GM18520 (cell line): ENCODE measurements around the gene TMEM108.

Experiments
- ATAC-seq: cut with Tn5 transposase; IDR thresholded peaks from one replicate; pipeline ENCODE4 v1.9.1; 2021; ENCODE audit not compliant: unreplicated experiment

The TMEM108 gene

GRCh38 chr3:133053532-133053931 lies 15.3 kb downstream of the TMEM108 start:
- ATAC-seq = no peak

- no peak for ATAC-seq
Observed at GRCh38 chr3:133054586-133054985, 16.4 kb downstream of the TMEM108 start.

DNA sequence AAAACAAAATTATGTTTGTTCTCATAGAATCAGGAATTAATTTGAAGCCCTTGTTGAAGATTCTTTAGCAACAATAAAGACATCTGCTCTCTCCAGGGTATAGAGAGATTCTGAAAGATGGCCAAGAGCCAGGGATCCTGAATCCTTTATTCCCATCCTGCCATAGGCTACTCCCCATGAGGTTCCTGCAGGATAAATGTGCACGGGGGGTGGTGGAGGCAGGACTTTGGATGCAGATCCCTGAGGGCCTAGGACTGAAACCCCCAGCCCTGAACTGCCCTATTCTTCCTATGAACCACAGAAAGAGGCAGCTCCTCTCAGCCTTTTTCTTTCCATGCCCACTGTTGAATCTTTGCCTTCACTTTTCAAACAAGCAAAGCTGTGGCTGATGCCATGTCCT lies 17.1 kb downstream of the TMEM108 start:
- ATAC-seq = no peak

GRCh38 chr3:133058243-133058642 lies 20.1 kb downstream of the TMEM108 start:
- ATAC-seq = no peak

DNA sequence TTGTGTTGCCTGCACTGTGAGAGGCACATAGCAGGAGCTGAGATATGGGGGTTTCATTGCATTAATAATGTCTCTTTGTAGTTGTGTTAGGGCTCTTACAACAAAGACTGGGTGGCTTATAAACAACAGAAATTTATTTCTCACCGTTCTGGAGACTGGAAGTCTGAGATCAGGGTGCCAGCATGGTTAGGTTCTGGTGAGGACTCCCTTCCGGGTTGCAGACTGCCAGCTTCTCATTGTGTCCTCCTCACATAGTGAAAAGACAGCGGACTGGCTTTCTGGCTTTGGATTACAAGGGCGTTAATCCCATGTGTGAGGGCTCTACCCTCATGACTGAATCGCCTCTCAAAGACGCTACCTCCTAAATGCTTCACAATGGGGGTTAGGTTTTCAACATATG lies 20.6 kb downstream of the TMEM108 start:
- ATAC-seq = no peak

DNA sequence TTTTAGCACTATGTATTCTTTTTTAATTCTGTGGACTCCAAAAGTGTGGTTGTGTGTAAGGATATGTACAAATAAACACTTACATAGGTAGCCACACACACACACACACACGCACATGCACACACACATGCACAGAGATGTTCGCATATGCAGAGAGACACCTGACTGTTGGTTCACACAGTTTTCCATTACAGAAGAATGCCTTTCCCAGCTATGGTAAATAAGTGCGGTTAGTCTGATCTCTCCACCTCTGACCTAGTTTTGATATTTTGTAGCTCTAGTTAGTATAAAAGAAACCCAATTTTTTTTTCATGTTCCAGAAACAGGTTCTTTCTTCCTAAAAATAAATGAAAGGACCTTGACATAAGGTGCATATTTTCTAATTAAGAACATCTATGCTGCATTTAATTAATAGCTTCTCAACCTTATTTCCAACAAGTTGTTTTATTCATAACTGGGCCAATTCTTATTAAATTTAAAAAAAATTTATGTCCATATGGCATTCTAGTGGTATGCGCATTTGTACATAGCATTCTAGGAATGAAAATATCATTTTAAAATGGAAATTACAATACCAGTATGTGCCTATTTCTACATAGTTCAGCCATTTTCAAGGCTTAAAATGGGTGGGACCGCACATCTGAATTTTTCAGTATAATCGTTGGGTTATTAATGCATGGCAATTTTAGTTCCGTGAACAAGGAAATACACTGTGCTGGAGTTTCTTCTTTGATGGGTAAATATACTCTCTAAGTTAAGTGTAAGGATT lies 27.2 kb downstream of the TMEM108 start:
- ATAC-seq = no peak

DNA sequence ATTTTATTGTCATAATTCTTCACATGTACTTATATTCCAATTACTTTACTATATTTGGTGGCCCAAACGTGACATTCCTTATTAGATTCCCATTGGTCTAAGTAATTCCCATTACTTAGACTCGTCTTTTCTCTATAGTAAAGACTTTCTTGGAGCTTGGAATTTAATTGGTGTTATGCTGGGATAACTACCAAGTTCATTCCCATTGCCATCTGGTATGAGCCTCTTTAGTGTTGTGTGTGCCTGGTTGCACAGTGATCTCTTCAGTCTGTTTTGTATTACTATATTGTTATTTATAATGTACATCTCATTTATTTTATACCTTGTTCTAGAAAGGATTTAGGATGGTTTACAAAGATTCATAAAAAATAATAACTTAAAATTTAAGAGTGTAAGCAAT lies 27.8 kb downstream of the TMEM108 start:
- no peak for ATAC-seq

DNA sequence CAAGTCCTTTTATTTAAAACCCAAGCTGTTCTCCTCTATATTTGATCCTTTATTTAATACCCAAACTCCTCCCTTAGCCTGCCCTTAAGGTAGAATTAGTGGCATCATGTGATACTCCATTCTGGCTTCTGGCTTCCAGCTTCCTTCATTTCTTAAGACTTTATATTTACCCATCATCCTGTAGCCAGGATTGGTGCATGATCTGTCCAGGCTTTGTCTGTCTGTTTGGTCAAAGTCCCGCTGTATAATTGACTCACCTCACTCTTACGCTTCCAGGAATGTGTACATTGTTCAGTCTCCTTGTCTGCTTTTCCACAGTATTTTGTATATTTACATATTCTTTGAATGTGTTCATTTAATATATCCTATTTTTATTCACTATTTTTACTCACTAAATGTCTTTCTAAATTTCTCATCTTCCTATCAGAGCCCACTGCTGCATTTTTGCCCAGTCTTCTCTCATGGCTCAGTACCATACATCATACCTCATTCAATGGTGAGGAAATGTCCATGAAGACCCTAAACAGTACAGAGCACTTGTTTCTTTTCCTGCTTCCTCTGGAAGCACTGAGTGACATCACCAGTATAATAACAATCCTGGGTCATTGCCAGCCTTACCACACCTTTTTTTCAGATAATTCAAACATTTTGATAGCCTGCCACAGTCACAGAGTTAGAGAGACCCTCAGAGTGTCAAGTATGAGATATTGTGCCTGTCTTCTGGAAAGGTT lies 31.5 kb downstream of the TMEM108 start:
- ATAC-seq = no peak

DNA sequence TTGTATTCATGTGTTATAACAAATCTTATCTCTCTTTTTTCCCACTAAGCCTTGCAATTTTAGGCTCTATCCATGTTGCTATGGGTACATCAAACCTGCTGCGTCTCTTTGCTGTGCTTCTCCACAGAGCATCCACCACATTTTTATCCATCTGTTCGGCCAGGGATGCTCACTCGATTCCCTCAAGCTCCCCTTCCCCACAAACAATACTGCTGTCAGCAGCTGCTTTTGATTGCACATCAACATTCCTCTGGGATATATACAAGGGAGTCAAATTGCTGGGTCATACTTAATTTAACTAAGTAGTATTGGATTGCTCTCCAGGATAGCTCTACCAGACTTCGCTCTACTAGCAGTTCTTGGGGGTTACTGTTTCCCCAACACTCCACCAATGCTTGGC lies 36.8 kb downstream of the TMEM108 start:
- no peak for ATAC-seq

DNA sequence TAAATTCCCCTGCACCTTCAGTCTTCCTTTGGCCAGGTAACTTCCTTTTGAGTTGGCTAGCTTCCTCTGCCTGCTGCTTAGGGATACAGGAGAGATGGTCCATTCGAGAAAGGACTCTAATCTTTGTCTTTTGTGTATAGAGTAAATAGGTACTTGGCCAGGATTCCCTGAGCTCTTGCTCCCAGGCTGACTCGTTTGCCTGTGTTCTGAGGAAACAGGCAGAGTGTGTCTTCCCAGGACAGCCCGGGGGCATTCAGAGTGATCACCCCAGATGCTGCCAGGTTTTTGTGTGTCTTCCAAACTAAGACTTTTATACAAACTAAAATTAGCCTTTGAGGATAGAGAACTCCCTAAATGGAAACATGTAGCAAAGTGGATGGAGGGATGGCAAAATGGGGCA lies 39.5 kb downstream of the TMEM108 start:
- no peak for ATAC-seq

DNA sequence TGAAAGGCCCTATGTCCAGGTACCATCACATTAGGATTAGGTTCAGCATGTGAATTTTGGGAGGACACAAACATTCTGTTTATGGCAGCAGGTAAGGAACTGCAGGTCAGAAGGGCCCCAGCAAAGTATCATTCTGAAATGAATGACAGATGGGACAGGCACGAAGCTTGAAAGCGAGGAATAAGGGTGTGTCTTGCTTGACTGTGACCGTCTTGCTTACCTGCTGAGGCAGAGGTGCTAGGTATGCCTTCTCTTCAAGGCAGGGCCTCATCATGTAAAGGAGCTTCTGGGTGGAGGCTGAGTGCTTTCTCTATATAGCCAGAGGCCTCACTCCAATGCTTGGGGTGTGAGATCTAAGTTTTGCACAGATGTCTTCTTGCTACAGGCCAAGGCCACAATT lies 41.4 kb downstream of the TMEM108 start:
- no peak for ATAC-seq

- ATAC-seq = no peak
Observed at GRCh38 chr3:133081016-133081415, 42.8 kb downstream of the TMEM108 start.

DNA sequence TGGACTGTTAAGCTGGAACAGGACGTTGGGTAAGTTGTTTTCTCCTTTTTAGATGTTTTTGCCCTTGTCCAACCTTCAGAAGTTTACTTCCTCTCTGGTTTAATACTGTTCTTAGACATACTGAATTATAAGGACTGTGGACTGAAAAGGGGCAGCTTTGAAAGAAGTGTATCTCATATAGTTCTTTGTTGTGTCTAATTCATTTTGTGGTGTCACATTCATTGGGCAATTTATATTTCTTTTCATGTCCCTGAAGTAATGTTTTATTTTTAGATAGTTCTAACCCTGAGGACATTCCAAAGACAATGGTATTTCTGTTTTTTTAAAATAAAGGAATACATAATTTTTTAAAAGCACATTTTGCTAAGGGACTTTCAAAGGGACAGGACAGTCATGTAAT lies 45.2 kb downstream of the TMEM108 start:
- no peak for ATAC-seq

- no peak for ATAC-seq
Observed at GRCh38 chr3:133089906-133090485, 51.8 kb downstream of the TMEM108 start.

GRCh38 chr3:133092681-133093080 lies 54.5 kb downstream of the TMEM108 start:
- no peak for ATAC-seq

GRCh38 chr3:133093366-133093765 lies 55.2 kb downstream of the TMEM108 start:
- ATAC-seq = no peak

- no peak for ATAC-seq
Observed at GRCh38 chr3:133096900-133097613, 58.9 kb downstream of the TMEM108 start.

GRCh38 chr3:133103706-133104105 lies 65.5 kb downstream of the TMEM108 start:
- no peak for ATAC-seq

GRCh38 chr3:133106169-133106568 lies 68.0 kb downstream of the TMEM108 start:
- no peak for ATAC-seq

- ATAC-seq = no peak
Observed at GRCh38 chr3:133112666-133113065, 74.5 kb downstream of the TMEM108 start.

GRCh38 chr3:133113526-133113925 lies 75.3 kb downstream of the TMEM108 start:
- ATAC-seq = no peak
